ENCODE results near the gene RBM45. TPM values are rescaled to one million over a fixed set of nuclear protein-coding genes. Genes with fewer than 3 reads are reported as not detected.

The RBM45 gene
- total RNA-seq, 1 experiment from 2014 or later, result 13.6 TPM

DNA sequence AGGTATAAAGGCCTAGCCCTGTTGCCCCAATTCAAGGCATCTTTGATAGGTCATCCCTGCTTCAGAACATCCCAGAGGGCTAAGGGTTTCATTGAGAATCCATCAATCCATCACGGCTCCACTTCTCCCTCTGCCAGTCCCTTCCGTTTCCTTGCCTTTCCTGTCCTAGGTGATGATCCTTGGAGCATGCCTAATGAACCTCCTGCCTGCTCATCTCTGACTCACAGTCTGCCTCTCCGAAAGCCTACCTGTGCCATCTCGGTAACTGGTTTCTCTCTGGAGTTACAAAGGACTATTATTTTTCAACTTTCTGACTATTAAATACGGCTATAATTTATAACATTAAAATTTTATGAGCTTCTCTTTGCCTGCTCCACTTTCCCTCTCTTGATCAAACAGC lies 45.3 kb downstream of the RBM45 start:
- no peak overlapping the region for H3K4me3 ChIP-seq (ENCODE audit: low read depth, low read length)
- POLR2A ChIA-PET, result no interaction called here
- BruUV-seq (replicated peaks), result no TSS peak
- H3K36me3 ChIP-seq (ENCODE audit: control insufficient read depth, insufficient read depth, low read length), result no peaks in the 10 kb centered on the region
- H3K36me3 Mint-ChIP-seq (ENCODE audit: insufficient read depth, unreplicated experiment), result no peaks in the 10 kb centered on the region
- H3K9me3 ChIP-seq, result no peaks in the 10 kb centered on the region; the same call in none of the 2 replicates
- H3K4me1 Mint-ChIP-seq (ENCODE audit: low read depth, unreplicated experiment), result no peaks in the 10 kb centered on the region
- H3K27ac Mint-ChIP-seq (ENCODE audit: unreplicated experiment), result no peak overlapping the region
- DNase-seq, result no peak
- CTCF ChIA-PET, result interaction anchor here (0.6 kb wide), 1 partner anchor 83 kb away, joined by 4 read pairs; no protein-coding TSS in a partner anchor
- H3K4me1 ChIP-seq, result no peaks in the 10 kb centered on the region
- H3K9me3 Mint-ChIP-seq (ENCODE audit: unreplicated experiment), result no peaks in the 10 kb centered on the region
- H3K27me3 ChIP-seq (replicated peaks; ENCODE audit: control insufficient read depth, insufficient read depth, low read length), result no peaks in the 10 kb centered on the region
- H3K4me3 Mint-ChIP-seq (ENCODE audit: unreplicated experiment), result no peak overlapping the region
- intact Hi-C loops (cut with micrococcal nuclease; ENCODE audit: unreplicated experiment), result no loop called here
- H3K27me3 Mint-ChIP-seq (ENCODE audit: insufficient read depth, unreplicated experiment), result peaks cover 2% of the 10 kb centered on the region
- TF ChIP-seq, protein P1, sequence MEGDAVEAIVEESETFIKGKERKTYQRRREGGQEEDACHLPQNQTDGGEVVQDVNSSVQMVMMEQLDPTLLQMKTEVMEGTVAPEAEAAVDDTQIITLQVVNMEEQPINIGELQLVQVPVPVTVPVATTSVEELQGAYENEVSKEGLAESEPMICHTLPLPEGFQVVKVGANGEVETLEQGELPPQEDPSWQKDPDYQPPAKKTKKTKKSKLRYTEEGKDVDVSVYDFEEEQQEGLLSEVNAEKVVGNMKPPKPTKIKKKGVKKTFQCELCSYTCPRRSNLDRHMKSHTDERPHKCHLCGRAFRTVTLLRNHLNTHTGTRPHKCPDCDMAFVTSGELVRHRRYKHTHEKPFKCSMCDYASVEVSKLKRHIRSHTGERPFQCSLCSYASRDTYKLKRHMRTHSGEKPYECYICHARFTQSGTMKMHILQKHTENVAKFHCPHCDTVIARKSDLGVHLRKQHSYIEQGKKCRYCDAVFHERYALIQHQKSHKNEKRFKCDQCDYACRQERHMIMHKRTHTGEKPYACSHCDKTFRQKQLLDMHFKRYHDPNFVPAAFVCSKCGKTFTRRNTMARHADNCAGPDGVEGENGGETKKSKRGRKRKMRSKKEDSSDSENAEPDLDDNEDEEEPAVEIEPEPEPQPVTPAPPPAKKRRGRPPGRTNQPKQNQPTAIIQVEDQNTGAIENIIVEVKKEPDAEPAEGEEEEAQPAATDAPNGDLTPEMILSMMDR (IDR thresholded peaks at IDR 0.05; ENCODE audit: insufficient read depth in 1 of 2, low read depth in 1 of 2, low read length in 1 of 2, severe bottlenecking in 1 of 2, unreplicated experiment in 1 of 2), result no peak

DNA sequence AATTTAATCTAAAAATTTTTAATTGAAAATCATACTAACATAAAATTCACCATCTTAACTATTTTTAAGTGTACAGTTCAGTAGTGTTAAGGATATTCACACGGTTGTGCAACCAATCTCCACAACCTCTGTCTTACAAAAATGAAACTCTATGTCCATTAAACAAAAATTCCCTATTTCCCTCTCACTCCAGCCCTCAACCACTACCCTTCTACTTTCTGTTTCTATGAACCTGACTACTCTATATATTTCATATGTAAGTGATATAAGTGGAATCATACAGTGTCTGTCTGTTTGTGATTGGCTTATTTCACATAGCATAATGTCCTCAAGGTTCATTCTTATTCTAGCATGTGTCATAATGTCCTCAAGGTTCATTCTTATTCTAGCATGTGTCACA lies 47.7 kb downstream of the RBM45 start:
- no peak overlapping the region for H3K27ac Mint-ChIP-seq (ENCODE audit: unreplicated experiment)
- Histone ChIP-seq H3K4me1 (no peaks in the 10 kb centered on the region), H3K36me3 (ENCODE audit: control insufficient read depth, insufficient read depth, low read length) (no peaks in the 10 kb centered on the region), H3K4me3 (ENCODE audit: low read depth, low read length) (no peak overlapping the region), H3K9me3 (no peaks in the 10 kb centered on the region; the same call in 1 of the 2 replicates), H3K27me3 (replicated peaks; ENCODE audit: control insufficient read depth, insufficient read depth, low read length) (no peaks in the 10 kb centered on the region)
- H3K9me3 Mint-ChIP-seq (ENCODE audit: unreplicated experiment), result no peaks in the 10 kb centered on the region
- ChIA-PET CTCF (no interaction called here), POLR2A (no interaction called here)
- intact Hi-C loops (cut with micrococcal nuclease; ENCODE audit: unreplicated experiment), result no loop called here
- H3K27me3 Mint-ChIP-seq (ENCODE audit: insufficient read depth, unreplicated experiment), result peaks cover 2% of the 10 kb centered on the region
- no TSS peak for BruUV-seq (replicated peaks)
- no peaks in the 10 kb centered on the region for H3K4me1 Mint-ChIP-seq (ENCODE audit: low read depth, unreplicated experiment)
- H3K36me3 Mint-ChIP-seq (ENCODE audit: insufficient read depth, unreplicated experiment), result no peaks in the 10 kb centered on the region
- no peak for DNase-seq
- TF ChIP-seq, protein P1 (IDR thresholded peaks at IDR 0.05; ENCODE audit: insufficient read depth in 1 of 2, low read depth in 1 of 2, low read length in 1 of 2, severe bottlenecking in 1 of 2, unreplicated experiment in 1 of 2), result no peak
- H3K4me3 Mint-ChIP-seq (ENCODE audit: unreplicated experiment), result no peak overlapping the region

DNA sequence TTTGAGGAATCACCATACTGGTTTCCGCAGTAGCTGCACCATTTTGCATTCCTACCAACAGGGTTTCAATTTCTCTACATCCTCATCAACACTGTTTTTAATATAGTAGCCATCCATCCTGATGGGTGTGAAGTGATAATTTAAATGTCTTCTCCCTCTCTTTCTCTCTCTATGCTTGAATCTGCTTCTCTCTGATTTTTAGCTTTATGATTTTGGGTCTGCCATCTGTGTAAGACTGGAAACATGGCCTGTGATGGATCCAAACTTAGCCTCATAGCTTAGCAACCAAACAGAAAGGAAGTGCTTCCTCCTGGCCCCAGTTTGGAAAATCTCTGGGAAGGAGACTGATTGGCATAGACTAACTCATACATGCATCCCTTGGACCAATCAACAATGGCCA lies 48.4 kb downstream of the RBM45 start:
- TF ChIP-seq, protein P1 (IDR thresholded peaks at IDR 0.05; ENCODE audit: insufficient read depth in 1 of 2, low read depth in 1 of 2, low read length in 1 of 2, severe bottlenecking in 1 of 2, unreplicated experiment in 1 of 2), result no peak
- ChIA-PET CTCF (no interaction called here), POLR2A (no interaction called here)
- no peaks in the 10 kb centered on the region for H3K27me3 ChIP-seq (replicated peaks; ENCODE audit: control insufficient read depth, insufficient read depth, low read length)
- no peaks in the 10 kb centered on the region for H3K36me3 ChIP-seq (ENCODE audit: control insufficient read depth, insufficient read depth, low read length)
- Mint-ChIP-seq H3K36me3 (ENCODE audit: insufficient read depth, unreplicated experiment) (no peaks in the 10 kb centered on the region), H3K9me3 (ENCODE audit: unreplicated experiment) (no peaks in the 10 kb centered on the region), H3K4me3 (ENCODE audit: unreplicated experiment) (no peak overlapping the region), H3K27me3 (ENCODE audit: insufficient read depth, unreplicated experiment) (peaks cover 5% of the 10 kb centered on the region), H3K4me1 (ENCODE audit: low read depth, unreplicated experiment) (no peaks in the 10 kb centered on the region), H3K27ac (ENCODE audit: unreplicated experiment) (no peak overlapping the region)
- no peaks in the 10 kb centered on the region for H3K9me3 ChIP-seq
- no peaks in the 10 kb centered on the region for H3K4me1 ChIP-seq
- no TSS peak for BruUV-seq (replicated peaks)
- H3K4me3 ChIP-seq (ENCODE audit: low read depth, low read length), result no peak overlapping the region
- DNase-seq, result no peak
- intact Hi-C loops (cut with micrococcal nuclease; ENCODE audit: unreplicated experiment), result no loop called here
